ENCODE data around the gene MOB1A. TPM values are rescaled to one million over a fixed set of nuclear protein-coding genes. Genes with fewer than 3 reads are reported as not detected.
A peak's percentile ranks its signal among the peaks of the same experiment; 100 is the strongest.

Gene MOB1A
- total and polyA plus RNA-seq, 2 of the 13 experiments (the other 11 are each of a cell fraction or from before 2014, with no cell fraction given) = 48.2 to 139 TPM

DNA sequence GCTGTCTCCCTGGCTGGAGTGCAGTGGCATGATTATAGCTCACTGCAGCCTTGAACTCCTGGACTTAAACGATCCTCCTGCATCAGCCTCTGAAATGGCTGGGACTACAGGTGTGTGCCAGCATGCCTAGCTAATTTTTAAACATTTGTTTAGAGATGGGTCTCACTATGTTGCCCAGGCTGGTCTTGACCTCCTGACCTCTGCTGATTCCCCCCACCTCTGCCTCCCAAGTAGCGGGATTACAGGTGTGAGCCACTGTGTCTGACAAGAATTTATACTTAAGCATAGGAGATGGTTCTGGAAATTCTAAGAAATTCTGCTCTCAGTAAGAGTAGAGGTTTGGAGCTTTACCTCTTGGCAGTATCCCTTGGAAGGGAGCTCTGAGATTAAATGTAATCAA is 38.0 kb upstream of the MOB1A start (continued):
- TF ChIP-seq, protein P1, sequence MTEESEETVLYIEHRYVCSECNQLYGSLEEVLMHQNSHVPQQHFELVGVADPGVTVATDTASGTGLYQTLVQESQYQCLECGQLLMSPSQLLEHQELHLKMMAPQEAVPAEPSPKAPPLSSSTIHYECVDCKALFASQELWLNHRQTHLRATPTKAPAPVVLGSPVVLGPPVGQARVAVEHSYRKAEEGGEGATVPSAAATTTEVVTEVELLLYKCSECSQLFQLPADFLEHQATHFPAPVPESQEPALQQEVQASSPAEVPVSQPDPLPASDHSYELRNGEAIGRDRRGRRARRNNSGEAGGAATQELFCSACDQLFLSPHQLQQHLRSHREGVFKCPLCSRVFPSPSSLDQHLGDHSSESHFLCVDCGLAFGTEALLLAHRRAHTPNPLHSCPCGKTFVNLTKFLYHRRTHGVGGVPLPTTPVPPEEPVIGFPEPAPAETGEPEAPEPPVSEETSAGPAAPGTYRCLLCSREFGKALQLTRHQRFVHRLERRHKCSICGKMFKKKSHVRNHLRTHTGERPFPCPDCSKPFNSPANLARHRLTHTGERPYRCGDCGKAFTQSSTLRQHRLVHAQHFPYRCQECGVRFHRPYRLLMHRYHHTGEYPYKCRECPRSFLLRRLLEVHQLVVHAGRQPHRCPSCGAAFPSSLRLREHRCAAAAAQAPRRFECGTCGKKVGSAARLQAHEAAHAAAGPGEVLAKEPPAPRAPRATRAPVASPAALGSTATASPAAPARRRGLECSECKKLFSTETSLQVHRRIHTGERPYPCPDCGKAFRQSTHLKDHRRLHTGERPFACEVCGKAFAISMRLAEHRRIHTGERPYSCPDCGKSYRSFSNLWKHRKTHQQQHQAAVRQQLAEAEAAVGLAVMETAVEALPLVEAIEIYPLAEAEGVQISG (CRISPR knock-in tag; IDR thresholded peaks at IDR 0.05) = no peak
- TF ChIP-seq HOXA9 (CRISPR knock-in tag; IDR thresholded peaks at IDR 0.05; ENCODE audit: borderline replicate concordance) (no peak), ZNF354B (CRISPR knock-in tag; IDR thresholded peaks at IDR 0.05) (no peak), CENPX (CRISPR knock-in tag; IDR thresholded peaks at IDR 0.05) (no peak), ZFP36L2 (CRISPR knock-in tag; IDR thresholded peaks at IDR 0.05) (no peak), MIER2 (CRISPR knock-in tag; IDR thresholded peaks at IDR 0.05) (no peak), ZNF557 (CRISPR knock-in tag; IDR thresholded peaks at IDR 0.05) (no peak), ZNF558 (CRISPR knock-in tag; IDR thresholded peaks at IDR 0.05; ENCODE audit: borderline replicate concordance) (no peak), ZMAT3 (CRISPR knock-in tag; conservative IDR thresholded peaks at IDR 0.05) (no peak), KDM5B (CRISPR knock-in tag; IDR thresholded peaks at IDR 0.05; ENCODE audit: borderline replicate concordance) (no peak), ZBTB8A (CRISPR knock-in tag; IDR thresholded peaks at IDR 0.05; ENCODE audit: borderline replicate concordance, low read depth) (no peak), ZMYM2 (CRISPR knock-in tag; IDR thresholded peaks at IDR 0.05) (no peak), ZNF83 (CRISPR knock-in tag; IDR thresholded peaks at IDR 0.05; ENCODE audit: borderline replicate concordance) (no peak), TAF1 (CRISPR knock-in tag; IDR thresholded peaks at IDR 0.05) (no peak), SMC3 (IDR thresholded peaks at IDR 0.05; ENCODE audit: low read length) (no peak), ISL2 (CRISPR knock-in tag; IDR thresholded peaks at IDR 0.05) (no peak), NR2F1 (CRISPR knock-in tag; IDR thresholded peaks at IDR 0.05) (peak in 1 of 2 experiments; percentile 52; a peak in 2 of 4 replicates), MYC (CRISPR knock-in tag; IDR thresholded peaks at IDR 0.05; ENCODE audit: borderline replicate concordance) (no peak), ZNF788 (CRISPR knock-in tag; IDR thresholded peaks at IDR 0.05; ENCODE audit: borderline replicate concordance) (no peak), IRF2 (CRISPR knock-in tag; IDR thresholded peaks at IDR 0.05) (no peak), ZNF430 (CRISPR knock-in tag; IDR thresholded peaks at IDR 0.05) (no peak), ZNF44 (CRISPR knock-in tag; IDR thresholded peaks at IDR 0.05) (no peak), ZSCAN12 (CRISPR knock-in tag; IDR thresholded peaks at IDR 0.05) (no peak), ZNF121 (CRISPR knock-in tag; IDR thresholded peaks at IDR 0.05) (peak; percentile 97), ZNF552 (CRISPR knock-in tag; IDR thresholded peaks at IDR 0.05; ENCODE audit: borderline replicate concordance) (no peak), ZNF768 (CRISPR knock-in tag; IDR thresholded peaks at IDR 0.05) (no peak), ZSCAN22 (CRISPR knock-in tag; IDR thresholded peaks at IDR 0.05) (no peak)
- TF ChIP-seq, protein P2, sequence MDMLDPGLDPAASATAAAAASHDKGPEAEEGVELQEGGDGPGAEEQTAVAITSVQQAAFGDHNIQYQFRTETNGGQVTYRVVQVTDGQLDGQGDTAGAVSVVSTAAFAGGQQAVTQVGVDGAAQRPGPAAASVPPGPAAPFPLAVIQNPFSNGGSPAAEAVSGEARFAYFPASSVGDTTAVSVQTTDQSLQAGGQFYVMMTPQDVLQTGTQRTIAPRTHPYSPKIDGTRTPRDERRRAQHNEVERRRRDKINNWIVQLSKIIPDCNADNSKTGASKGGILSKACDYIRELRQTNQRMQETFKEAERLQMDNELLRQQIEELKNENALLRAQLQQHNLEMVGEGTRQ (IDR thresholded peaks at IDR 0.05; ENCODE audit: low read depth, low read length) = no peak
- TF ChIP-seq, protein P2 (CRISPR knock-in tag; IDR thresholded peaks at IDR 0.05; ENCODE audit: borderline replicate concordance) = no peak
